Measurements from ENCODE around the gene RSRP1.
"Not testable (repeated sequence)": the region's sequence is repeated elsewhere in the genome, so short reads cannot be mapped to it uniquely, and the experiment has no call there.

RSRP1 gene

DNA sequence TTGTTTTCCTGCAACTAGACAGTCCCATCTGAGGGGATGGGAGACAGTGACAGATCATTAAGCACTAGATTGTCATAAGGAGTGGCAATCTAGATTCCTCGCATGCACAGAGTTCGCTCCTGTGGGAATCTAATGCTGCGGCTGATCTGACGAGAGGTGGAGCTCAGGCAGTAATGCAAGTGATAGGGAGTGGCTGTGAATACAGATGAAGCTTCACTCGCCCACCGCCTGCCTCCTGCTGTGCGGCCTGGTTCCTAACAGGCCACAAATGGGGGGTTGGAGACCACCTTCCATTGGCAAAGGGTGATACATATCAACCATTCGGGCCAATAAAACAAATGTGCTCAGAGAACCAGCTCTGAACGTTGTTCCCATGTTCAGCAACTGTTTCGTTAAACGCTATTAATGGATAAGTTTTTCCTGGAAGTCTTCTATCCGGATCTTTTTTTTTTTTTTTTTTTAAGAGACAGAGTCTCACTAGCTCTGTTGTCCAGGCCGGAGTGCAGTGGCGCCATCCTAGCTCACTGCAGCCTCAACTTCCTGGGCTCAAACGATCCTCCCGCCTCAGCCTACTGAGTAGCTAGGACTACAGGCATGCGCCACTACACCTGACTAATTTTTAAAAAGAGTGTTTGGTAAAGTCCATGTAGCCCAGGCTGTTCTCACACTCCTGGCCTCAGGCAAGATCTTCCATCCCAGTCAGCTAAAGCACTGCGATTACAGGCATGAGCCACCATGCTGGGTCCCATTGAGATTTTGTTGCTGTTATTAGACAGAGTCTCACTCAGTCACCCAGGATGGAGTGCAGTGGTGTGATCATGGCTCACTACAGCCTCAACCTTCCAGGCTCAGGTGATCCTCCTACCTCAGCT lies 8.7 kb upstream of the RSRP1 start:
- no peak for DNase-seq

DNA sequence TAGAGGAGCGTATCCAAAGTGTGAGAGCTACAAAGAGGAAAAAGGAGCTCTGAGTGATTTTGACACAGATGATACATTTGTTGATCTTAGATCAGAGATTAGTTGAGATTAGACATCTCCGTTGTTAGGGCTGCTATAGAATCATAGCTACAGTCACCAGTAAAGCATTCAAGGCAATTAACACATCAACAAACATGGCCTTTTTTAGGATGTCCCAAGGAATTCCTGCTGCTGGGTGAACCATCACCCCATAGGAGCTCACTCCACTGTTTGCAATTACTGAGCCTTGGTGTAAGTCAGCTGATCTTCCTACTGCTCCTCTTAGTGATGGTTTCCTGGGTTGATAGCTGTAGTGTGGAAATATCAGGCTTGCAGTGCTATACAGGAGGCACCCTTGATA lies 6.7 kb upstream of the RSRP1 start:
- no peak for DNase-seq

DNA sequence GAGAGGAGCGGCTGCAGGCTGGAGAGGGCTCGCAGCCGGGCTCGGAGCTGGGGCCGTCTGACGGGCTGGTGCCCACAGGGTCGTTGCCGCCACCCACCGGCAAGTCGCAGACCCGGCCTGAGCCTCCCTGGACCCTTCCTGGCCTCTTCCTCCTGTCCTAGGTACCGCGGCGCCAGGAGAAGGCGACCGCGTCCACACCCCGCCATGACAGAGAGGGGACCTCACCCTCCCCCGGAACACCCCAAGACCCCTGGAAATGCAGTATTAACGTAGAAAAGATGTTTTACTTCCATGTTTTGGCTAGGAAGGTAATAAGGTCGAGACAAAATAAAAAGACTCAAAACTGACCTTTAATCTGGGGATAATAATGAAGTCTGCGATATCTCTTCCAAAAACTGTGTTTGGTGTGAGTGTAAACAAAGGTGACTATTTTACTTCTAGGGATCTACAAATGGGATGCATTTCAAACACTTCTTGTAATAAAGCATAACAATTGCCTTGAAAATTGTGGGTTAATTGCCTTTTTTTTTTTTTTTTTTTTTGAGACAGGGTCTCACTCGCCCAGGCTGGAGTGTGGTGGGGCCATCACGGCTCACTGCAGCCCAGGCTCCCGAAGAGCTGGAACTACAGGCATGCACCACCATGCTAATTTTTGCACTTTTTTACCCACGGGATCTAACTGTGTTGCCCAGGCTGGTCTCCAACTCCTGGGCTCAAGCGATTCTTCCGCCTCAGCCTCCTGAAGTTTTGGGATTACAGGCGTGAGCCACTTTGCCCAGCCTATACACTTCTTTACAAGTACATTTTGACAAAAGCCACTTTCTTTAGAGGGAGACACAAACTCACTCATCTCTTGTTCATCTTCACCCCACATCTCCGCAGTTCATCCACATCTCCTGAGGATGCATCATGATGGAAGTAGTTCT lies 838 bp upstream of the RSRP1 start:
- no peak for DNase-seq

DNA sequence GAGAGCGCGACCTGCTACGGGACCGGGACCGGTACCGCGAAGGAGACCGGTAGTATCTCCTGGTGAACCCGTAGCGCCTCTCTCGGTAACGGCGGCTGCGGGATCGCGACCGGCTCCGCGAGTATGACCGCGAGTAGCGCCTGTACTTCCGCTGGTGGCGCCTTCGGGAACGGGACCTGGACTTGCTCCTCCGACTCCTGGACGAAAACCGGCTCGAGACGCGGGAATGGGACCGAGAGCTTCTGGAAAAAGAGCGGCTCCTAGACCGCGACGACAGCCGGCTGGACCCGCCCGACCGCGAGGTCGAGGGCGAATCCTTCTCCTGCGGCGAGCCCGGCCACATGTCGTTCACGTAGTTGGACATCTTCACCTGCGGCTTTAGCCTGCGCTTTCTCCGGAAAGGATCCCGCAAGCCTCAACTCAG lies 642 bp downstream of the RSRP1 start:
- DNase-seq: no peak

DNA sequence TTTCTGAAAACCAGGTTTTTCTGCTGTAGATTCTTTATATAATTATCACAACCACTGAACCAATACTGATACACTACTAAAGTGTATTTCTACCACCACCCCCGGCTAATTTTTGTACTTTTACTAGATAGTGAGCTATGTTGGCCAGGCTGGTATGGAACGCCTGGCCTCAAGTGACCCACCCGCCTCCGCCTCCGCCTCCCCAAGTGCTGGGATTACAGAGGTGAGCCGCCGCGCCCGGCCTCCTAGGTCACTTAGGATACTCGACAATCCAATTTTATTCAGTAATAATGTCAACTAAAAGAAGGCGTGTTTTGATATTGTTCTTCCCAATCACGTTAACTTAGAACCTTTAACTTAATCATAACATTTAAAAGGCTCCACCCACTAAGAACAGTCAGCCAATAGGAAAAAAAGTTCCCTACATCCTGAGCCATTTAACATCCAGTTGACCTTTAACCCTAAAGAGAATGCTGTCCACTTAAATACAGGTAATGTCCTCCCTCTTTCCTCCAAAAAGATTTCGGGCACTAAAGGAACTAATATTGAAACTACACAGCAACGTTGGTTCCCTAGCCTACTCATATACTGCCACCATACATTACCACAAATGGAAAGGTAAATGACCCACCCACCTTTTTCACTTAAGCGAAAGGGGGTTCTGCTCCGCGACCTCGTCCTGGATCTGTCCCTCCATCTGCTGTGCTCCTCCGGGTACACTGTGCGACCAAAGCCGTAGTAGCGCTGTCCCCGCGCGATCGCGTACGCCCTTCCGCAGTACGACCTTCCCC lies 1.2 kb downstream of the RSRP1 start:
- DNase-seq: peak; percentile 36

DNA sequence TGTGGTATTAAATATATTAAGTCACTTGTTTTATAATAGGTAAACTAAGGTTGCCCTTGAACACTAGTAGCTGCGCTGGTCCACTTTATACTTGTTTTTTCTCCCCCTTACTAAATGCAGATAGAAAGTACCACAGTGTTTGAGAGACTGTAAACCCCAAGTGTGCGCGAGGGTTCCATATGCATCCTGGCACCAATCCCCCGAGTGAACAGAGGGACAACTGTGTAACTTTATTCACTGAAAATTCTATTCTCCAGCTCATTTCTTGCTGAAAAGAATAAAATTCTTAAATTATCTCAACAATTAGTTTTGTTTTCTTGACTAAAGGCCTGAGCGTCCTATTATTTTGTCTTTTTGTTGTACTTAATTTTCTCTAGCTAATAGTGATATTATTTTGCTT lies 1.9 kb downstream of the RSRP1 start:
- DNase-seq: no peak

DNA sequence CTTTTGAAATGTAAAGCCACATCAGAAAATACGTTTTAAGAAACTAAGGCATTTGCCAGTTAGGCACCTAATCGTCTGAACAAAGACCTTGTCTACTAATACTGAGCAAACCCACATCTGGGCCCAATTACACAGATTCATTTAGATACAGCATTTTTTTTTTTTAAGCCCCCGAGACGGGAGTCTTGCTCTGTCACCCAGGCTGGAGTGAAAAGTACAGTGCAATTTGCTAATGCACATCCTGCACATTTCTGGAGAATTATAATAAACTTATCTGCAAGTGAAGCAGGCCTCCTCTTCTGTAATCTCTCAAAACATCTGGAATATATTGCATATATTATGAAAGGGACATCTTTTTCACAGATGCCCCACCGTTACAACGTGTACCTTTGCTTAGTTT lies 3.3 kb downstream of the RSRP1 start:
- DNase-seq: no peak

DNA sequence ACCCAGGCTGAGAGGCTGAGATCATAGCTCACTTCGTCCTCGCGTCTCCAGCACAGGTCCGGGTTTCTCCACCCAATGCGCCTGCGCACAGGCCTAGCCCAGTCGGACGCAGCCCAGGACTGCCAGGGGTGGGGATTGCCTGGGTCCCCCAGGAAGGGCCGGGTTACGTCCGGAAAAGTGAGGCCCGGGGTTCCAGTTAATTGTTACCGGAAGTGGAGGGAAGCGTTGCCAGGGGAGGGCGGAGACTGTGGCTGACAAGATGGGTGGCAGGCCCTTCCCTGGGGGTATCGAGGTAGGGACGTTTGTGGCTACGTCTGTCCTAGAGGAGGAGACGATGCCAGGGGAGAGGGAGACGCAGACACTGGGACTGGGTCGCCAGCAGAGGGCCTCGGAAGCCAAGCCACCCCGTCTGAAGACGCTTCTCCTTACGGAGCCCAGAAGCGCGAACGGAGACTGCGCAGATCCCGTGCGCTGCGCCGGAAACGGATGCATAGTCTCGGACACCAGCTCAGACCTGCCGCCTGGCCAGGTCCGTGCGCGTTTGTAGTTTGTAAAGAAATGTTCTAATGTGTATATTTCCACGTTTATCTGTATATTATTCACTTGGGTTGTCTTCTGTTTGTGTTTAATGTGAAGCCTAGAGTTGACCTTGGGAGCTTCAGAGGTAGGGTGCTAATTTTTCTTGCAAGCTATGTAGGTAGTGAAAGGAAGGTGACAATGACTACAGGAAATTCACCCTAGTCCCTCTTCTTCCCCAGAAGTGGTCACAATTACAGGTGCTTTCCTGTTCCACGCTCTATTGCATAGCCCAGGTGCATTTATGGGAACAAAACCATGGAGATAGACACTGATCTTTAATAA lies 7.3 kb downstream of the RSRP1 start:
- DNase-seq: peak; percentile 88

DNA sequence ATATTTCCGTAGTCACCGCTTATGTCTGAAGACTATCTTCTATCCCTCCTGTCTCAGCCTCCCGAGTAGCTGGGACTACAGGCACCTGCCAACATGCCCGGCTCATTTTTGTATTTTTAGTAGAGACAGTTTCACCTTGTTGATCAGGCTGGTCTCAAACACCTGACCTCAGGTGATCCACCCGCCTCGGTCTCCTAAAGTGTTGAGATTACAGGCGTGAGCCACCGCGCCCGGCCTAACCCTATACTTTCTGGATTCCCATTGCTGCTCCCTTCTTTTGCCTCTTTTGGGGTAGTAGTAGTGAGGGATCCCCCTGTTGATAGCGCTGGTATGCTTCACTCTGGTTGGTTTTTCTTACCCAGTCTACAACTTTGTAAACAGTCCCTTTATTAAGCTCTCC lies 9.2 kb downstream of the RSRP1 start:
- DNase-seq: no peak

DNA sequence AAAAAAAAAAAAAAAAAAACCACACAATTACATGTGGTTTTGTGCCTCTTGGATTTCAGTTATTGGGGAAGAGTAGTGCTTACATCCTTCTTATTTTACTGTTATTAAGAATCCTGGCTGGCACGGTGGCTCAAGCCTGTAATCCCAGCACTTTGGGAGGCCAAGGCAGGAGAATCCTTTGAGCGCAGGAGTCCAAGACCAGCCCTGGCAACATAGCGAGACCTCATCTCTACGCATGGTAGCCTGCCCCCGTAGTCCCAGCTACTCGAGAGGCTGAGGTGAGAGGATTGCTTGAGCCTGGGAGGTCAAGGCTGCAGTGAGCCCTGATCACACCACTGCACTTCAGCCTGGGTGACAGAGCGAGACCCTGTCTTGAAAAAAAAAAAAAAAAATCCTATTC lies 11.0 kb downstream of the RSRP1 start:
- not testable (repeated sequence) for DNase-seq

DNA sequence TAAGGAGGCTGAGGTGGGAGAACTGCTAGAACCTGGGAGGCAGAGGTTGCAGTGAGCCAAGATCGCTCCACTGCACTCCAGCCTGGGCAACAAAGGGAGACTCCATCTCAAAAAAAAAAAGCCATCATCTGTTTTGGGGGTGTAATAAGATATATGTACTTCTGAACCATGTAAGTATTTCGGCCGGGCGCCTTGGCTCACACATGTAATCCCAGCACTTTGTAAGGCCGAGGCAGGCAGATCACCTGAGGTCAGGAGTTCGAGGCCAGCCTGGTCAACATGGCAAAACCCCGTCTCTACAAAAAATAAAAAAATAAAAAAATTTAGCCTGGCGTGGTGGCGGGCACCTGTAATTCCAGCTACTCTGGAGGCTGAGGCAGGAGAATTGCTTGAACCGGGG lies 11.8 kb downstream of the RSRP1 start:
- not testable (repeated sequence) for DNase-seq

DNA sequence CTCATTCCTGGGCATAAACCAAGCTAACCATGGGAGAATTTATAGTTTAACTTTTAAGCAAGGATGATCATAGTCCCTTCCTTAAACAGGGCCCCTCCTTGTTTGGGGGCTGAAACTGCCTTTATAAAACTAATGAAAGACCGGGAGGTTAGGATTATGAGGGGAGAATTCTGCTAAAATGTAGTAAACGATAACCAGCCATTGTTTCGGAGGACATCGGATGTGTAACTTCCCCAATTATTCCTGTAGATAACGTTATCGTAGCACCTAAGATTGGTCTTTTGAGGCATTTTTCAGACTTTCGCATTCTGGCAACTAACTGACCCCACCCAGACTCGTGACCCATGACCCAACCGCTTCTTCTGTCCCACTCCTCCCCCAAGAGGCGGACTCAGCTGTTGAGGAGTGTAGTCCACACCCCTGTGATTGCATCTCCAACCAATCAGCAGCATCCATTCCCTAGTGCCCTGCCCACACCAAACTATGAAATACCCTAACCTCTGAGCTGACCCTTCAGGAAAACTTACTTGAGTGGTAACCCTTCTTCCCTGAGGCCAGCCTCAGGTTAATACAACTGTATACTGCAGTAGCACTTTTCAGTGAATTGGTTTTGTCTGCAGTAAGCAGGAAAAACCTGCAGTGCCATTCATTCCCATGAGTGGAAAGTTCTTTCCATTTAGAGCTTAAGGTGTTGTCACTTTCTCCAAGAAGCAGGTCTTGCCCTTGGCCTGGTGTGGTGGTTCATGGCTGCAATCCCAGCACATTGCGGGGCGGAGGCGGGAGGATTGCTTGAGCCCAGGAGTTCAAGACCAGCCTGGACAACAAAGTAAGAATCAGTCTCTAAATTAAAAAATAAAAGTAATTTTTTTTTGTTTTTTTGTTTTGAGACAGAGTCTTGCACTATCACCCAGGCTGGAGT lies 14.1 kb downstream of the RSRP1 start:
- peak; percentile 96 for DNase-seq

DNA sequence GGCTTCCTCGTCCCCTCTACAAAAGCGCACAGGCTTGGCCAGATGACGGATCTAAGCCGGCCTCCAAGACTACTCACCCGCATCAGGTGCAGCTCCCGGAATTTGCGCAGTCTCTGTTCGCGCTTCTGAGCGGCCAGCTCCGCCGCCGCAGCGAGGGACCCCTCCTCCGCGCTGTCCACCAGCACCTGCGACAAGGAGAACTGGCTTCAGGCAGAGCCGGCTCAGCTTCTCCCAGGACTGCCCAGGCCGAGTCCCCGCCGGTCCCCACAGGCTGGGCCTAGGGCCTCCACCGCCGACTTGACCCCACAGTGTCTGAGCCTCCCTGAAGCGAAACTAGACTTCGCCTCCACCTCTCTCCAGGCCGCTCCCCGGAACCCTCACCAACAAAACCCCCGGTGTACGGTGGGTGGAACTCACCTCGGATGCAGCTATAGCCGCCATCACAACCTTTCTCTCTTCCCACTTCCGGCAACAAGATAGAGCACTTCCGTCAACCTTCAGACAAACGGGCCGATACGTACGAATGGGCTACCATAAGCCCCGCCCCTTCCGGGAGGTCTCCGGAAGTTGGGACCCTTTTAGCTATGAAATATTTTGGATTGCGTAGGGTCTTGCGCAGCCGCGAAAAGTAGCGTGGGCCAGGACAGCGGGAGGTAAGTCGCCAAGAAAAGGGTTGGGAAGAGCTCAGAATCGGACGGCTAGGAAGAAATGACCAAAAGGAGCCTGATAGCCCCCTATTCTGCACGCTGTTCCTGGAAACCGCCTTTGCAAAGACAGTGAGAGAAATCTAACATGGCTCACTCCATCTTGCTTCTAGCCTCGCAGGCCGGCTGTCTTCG lies 15.0 kb downstream of the RSRP1 start, which contains the start of gene SYF2:
Gene SYF2, minus strand, starts transcription at position 476 of the 839 bp plus-strand sequence. Its CDS starts 35 bp downstream, at position 441.
- DNase-seq: peak; percentile 95

DNA sequence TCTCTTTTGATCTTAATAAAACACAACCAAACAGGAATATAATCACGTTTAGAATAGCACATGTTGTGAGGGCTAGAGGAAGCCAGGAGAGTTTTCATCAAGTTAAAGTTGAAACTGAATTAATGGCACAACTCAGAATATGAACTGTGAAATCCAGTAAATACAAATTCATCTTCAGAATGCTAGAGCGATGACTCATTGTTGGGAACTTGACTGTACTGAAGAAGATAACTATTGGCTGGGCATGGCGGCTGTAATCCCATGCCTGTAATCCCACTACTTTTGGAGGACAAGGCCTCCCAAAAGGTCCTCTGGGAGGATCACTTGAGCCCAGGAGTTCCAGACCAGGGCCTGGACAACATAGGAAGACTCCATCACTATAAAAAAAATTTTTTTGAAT lies 23.8 kb downstream of the RSRP1 start:
- DNase-seq: no peak

DNA sequence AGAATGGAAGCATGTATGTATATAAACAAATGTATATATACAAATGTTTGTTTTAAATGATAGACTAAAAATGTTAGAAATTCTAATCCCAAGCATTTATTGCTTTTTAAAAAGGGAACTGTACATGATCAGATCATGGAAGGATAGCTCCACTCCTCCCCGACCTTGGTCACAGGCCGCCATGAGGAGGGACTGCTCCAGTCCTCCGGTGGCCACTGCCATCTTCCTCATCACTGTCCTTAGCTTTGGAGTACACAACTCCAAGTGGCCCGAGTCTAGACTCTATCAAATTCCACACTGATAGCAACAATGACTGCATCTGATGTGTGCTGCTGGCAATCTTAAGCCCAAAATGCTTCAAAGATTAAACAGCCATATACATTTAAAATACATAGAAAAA lies 24.6 kb downstream of the RSRP1 start:
- DNase-seq: no peak

DNA sequence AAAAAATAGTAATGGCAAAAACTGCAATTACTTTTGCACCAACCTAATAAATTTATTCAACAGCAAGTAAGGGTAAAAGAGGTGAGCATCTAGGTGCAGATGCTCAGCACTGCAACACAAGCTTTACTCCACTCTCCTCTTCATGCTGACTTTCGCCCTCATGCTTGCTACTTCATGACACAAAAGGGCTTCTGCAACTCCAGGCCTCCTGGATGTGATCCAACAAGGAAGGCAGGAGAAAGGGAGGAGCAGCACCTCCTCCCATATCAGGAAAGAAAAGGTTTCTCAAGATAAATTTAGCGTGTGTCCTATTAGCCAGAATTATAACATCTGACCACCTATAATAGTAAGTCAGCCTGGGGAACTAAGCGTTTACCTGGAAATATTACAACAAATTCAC lies 26.6 kb downstream of the RSRP1 start:
- no peak for DNase-seq

DNA sequence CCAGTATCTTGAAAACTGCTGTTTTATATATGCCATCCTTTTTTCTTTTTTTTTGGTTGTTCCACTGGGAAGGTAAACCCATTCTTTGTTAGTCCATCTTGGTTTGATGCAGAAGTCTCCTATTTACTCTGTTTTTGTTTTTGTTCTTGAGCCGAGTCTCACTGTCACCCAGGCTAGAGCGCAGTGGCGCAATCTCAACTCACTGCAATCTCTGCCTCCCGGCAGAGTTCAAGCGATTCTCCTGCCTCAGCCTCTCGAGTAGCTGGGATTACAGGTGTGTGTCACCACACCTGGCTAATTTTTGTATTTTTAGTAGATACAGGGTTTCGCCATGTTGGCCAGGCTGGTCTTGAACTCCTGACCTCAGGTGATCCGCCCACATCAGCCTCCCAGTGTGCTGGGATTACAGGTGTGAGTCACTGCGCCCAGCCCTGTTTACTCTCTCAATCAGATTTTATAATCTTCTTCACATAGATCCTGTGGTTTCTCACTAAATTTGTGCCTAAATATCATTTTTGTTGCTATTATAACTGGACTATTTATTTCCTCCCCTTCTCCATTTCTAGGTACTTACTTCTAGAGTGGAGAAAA lies 27.5 kb downstream of the RSRP1 start:
- no peak for DNase-seq

DNA sequence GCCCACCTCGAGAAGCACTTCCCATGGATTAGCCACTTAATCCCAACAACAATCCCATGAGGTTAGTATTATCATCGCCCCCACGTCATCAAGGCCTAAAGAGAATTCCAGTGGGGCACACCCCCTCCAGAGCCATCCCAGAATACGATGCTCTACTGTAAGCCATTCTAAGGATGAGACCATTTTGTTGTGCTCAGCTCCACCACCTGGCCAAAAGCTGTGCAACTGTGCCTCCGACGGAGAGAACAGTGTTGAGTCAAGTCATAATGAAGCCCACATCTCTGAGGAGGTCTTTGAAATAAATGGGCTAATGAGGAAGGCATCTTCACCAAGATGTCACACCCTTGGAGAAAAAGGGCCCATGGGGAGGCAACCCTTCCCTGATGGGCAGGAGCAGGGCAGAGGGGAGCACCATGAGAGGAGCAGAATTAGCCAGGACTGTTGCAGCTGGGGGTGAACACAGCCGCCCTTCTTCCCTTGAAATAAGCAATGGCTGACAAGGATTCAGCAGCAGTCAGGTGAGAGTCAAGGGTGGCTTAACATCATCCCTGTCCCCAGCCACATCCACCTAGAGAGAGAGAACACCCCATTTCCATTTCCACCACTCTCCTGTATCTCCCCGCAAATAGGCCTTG lies 29.5 kb downstream of the RSRP1 start:
- no peak for DNase-seq

DNA sequence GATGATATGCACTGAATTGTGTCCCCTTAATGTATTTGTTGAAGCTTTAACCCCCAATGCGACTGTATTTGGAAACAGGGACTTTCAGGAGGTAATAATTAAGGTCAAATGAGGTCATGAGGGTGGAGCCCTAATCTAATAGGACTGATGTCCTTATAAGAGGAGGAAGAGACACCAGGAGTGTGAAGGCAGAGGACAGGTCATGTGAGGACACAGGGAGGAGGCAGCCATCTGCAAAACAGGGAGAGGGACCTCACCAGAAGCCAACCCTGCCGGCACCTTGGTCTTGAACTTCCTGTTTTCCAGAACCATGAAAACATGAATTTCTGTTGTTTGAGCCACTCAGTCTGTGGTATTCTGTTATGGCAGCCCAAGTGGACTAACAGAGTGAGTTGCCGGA lies 30.2 kb downstream of the RSRP1 start:
- DNase-seq: no peak

Measured in suppressor macrophage treated with lipopolysaccharide for 4 hours (primary cell).